ENCODE results near the gene IGF1R. TPM values are rescaled to one million over a fixed set of nuclear protein-coding genes. Genes with fewer than 3 reads are reported as not detected.

Gene IGF1R
- total RNA-seq, 1 donor from 2014 or later: 47.7 TPM

- DNase-seq (no peak), ATAC-seq (no peak)
- Histone ChIP-seq H3K4me1 (peaks cover 40% of the 10 kb centered on the region), H3K27ac (no peak overlapping the region), H3K27me3 (ENCODE audit: low read depth) (no peaks in the 10 kb centered on the region), H3K9me3 (no peaks in the 10 kb centered on the region), H3K4me3 (no peak overlapping the region), H3K36me3 (no peaks in the 10 kb centered on the region)
- TF ChIP-seq CTCF (IDR thresholded peaks at IDR 0.05): no peak
- intact Hi-C loops (cut with DNase I): no loop called here
These were observed 43.9 kb downstream of the IGF1R start for GRCh38 chr15:98692213-98692612.

GRCh38 chr15:98694161-98694560, 45.8 kb downstream of the IGF1R start:
- intact Hi-C loops (cut with DNase I): no loop called here
- H3K9me3 ChIP-seq: no peaks in the 10 kb centered on the region
- DNase-seq (no peak), ATAC-seq (no peak)
- no peaks in the 10 kb centered on the region for H3K36me3 ChIP-seq
- H3K27me3 ChIP-seq (ENCODE audit: low read depth): no peaks in the 10 kb centered on the region
- H3K4me3 ChIP-seq: no peak overlapping the region
- peaks cover 44% of the 10 kb centered on the region for H3K4me1 ChIP-seq
- no peak overlapping the region for H3K27ac ChIP-seq
- no peak for TF ChIP-seq CTCF (IDR thresholded peaks at IDR 0.05)

GRCh38 chr15:98698792-98699191, 50.5 kb downstream of the IGF1R start:
- DNase-seq (no peak), ATAC-seq (peak in 1 of 2 donors; percentile 35)
- Histone ChIP-seq H3K4me3 (no peak overlapping the region), H3K36me3 (no peaks in the 10 kb centered on the region), H3K27ac (no peak overlapping the region), H3K27me3 (ENCODE audit: low read depth) (no peaks in the 10 kb centered on the region), H3K4me1 (peaks cover 39% of the 10 kb centered on the region), H3K9me3 (no peaks in the 10 kb centered on the region)
- no peak for TF ChIP-seq CTCF (IDR thresholded peaks at IDR 0.05)
- intact Hi-C loops (cut with DNase I): no loop called here

GRCh38 chr15:98699591-98700424, 51.5 kb downstream of the IGF1R start:
- Histone ChIP-seq H3K27me3 (ENCODE audit: low read depth) (no peaks in the 10 kb centered on the region), H3K36me3 (no peaks in the 10 kb centered on the region), H3K27ac (no peak overlapping the region), H3K4me1 (peaks cover 43% of the 10 kb centered on the region), H3K4me3 (no peak overlapping the region), H3K9me3 (no peaks in the 10 kb centered on the region)
- TF ChIP-seq CTCF (IDR thresholded peaks at IDR 0.05): no peak
- intact Hi-C loops (cut with DNase I): no loop called here
- DNase-seq: no peak
- ATAC-seq: no peak

- ATAC-seq (no peak), DNase-seq (no peak)
- no peaks in the 10 kb centered on the region for H3K9me3 ChIP-seq
These were observed 52.2 kb downstream of the IGF1R start for GRCh38 chr15:98700519-98700918.

More at GRCh38 chr15:98700519-98700918, 52.2 kb downstream of the IGF1R start:
- H3K27ac ChIP-seq: no peak overlapping the region
- H3K4me1 ChIP-seq: peaks cover 41% of the 10 kb centered on the region
- H3K27me3 ChIP-seq (ENCODE audit: low read depth): no peaks in the 10 kb centered on the region
- intact Hi-C loops (cut with DNase I): no loop called here
- no peak overlapping the region for H3K4me3 ChIP-seq
- H3K36me3 ChIP-seq: no peaks in the 10 kb centered on the region
- no peak for TF ChIP-seq CTCF (IDR thresholded peaks at IDR 0.05)
